Measurements from ENCODE around the gene SLC6A3.

Gene SLC6A3

DNA sequence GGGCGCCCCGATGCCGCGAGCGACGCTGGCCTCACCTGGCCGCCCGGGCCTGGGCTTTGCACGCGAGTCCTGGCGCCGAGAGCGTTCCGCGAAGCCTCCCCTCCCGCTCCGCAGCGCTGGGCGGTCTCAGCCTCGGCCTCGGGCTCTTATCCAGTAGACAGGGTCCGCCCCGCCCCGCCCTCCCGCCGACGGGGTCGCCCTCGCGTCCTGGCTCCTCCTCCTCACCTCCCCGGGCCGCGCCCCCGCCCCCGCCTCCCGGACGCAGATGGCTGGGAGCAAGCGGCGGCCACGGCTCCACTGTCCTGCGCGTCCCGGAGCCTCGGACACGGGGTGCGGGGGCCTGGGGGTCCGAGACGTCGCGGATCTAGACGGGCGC, at the start of gene SLC6A3:
Gene SLC6A3 (minus strand): TSS at position 128 of the 376 bp plus-strand sequence. CDS start 2,243 bp downstream, outside the sequence.
- no peak for DNase-seq (ENCODE audit: low spot score)
- TF ChIP-seq, protein P1, sequence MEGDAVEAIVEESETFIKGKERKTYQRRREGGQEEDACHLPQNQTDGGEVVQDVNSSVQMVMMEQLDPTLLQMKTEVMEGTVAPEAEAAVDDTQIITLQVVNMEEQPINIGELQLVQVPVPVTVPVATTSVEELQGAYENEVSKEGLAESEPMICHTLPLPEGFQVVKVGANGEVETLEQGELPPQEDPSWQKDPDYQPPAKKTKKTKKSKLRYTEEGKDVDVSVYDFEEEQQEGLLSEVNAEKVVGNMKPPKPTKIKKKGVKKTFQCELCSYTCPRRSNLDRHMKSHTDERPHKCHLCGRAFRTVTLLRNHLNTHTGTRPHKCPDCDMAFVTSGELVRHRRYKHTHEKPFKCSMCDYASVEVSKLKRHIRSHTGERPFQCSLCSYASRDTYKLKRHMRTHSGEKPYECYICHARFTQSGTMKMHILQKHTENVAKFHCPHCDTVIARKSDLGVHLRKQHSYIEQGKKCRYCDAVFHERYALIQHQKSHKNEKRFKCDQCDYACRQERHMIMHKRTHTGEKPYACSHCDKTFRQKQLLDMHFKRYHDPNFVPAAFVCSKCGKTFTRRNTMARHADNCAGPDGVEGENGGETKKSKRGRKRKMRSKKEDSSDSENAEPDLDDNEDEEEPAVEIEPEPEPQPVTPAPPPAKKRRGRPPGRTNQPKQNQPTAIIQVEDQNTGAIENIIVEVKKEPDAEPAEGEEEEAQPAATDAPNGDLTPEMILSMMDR (IDR thresholded peaks at IDR 0.05; ENCODE audit: borderline replicate concordance, control extremely low read depth, extremely low read depth, insufficient read depth, missing control alignments) = no peak
- in situ Hi-C loops (cut with MboI; ENCODE audit: low sequenced_read_pairs, unreplicated experiment) = no loop called here

DNA sequence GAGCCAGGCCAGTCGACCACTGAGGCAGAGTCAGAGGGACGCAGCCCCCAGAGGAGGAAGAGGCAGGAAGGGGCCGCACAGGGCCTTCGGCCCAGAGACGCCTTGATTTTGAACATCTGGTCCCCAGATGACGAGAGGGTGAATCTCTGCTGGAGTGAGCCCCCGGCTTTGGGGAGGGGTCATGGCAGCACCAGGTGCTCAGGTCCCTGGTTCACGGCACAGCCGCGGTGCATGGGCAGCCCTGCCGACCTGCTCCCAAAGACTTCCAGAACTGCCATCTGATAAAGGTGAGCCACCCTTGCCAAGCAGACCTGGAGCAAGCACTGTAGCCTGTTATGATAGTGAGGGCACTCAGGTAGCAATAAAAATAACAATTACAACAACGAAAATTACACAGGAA, 48.7 kb upstream of the SLC6A3 start:
- DNase-seq (ENCODE audit: low spot score) = no peak
- in situ Hi-C loops (cut with MboI; ENCODE audit: low sequenced_read_pairs, unreplicated experiment) = no loop called here
- TF ChIP-seq, protein P1 (IDR thresholded peaks at IDR 0.05; ENCODE audit: borderline replicate concordance, control extremely low read depth, extremely low read depth, insufficient read depth, missing control alignments) = no peak

DNA sequence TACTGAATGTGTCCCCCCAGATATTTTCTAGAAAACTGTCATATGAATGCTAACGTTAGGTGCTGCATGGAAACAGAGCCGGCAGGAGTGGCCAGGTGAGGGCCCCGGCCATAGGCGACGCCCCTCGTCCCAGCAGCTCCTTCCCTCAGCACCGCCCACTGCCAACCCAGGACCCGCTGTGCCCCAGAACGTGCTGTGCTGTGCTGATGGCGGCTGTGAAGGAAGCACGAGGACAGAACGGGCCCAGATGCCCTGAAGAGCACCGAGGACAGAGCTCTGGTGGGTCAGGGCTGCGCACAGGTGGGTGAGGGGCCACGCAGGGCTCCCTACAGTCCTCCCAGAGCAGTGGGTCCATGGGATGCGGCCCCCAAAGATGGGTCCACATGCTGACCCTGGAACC, 48.2 kb upstream of the SLC6A3 start:
- no peak for DNase-seq (ENCODE audit: low spot score)
- in situ Hi-C loops (cut with MboI; ENCODE audit: low sequenced_read_pairs, unreplicated experiment) = no loop called here
- TF ChIP-seq, protein P1 (IDR thresholded peaks at IDR 0.05; ENCODE audit: borderline replicate concordance, control extremely low read depth, extremely low read depth, insufficient read depth, missing control alignments) = no peak

DNA sequence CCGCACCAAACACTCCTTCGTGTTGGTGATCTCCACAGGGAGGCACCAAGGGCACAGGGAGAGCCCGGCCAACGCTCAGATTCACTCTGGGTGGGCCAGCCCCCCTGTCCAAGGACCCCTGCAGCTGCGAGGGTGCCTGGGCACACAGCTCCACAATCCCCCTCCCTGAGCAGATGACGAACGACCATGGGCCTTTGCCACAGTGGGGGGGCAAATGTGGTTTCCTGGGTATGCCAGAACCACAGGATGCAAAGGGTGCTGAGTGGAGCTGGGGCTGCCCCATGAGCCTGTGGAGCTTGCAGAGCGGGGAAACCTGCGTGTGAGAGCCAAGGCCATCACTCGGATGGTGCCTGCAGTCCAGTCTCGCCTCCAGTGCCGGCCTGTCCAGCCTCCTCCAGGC, 47.5 kb upstream of the SLC6A3 start:
- in situ Hi-C loops (cut with MboI; ENCODE audit: low sequenced_read_pairs, unreplicated experiment) = no loop called here
- DNase-seq (ENCODE audit: low spot score) = no peak
- TF ChIP-seq, protein P1 (IDR thresholded peaks at IDR 0.05; ENCODE audit: borderline replicate concordance, control extremely low read depth, extremely low read depth, insufficient read depth, missing control alignments) = no peak

DNA sequence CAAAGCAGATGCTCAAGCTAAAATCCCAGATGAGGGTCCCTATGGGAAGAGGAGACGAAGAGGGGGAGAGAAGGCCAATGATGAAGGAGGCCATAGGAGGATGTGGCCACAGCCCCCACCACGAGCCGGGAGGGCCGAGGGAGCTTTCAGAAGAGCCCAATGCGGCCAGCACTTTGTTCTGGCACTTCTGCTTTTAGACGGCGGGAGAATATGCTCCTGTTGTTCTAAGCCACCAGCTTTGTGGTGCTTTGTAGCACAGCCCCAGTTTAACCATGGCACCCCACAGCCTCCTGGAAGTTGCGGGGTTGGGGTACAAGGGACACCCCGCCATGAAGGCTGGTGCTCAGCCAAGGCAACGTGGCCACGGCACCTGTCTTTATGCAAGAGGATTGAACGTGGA, 45.1 kb upstream of the SLC6A3 start:
- in situ Hi-C loops (cut with MboI; ENCODE audit: low sequenced_read_pairs, unreplicated experiment) = no loop called here
- no peak for DNase-seq (ENCODE audit: low spot score)
- TF ChIP-seq, protein P1 (IDR thresholded peaks at IDR 0.05; ENCODE audit: borderline replicate concordance, control extremely low read depth, extremely low read depth, insufficient read depth, missing control alignments) = no peak

DNA sequence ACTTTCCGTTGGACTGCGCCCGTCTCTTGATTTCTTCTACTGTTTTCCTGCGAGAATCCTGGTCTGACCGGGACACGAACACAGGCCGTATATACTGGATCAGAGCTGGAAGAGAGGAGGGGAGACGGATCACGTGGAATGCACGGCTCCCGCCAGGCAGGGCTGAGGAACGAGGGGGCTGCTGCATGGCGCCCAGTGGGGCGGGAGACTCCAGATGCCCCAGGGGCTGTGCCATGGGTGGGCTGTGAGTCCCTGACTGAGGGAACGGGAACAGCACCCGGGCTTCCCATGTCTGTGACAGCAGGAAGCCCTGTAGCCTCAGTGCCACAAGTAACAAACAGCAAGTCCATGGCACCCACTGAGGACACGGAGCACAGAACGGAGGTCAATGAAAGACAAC, 44.5 kb upstream of the SLC6A3 start:
- TF ChIP-seq, protein P1 (IDR thresholded peaks at IDR 0.05; ENCODE audit: borderline replicate concordance, control extremely low read depth, extremely low read depth, insufficient read depth, missing control alignments) = no peak
- in situ Hi-C loops (cut with MboI; ENCODE audit: low sequenced_read_pairs, unreplicated experiment) = no loop called here
- no peak for DNase-seq (ENCODE audit: low spot score)
